Upper lobe of left lung (tissue), 6 donors: Measurements from ENCODE around the gene EMP1. TPM values are rescaled to one million over a fixed set of nuclear protein-coding genes. Genes with fewer than 3 reads are reported as not detected.

Experiments
- ATAC-seq, 2 donors: fragments of 200-7000 bp; cut with Tn5 transposase; one replicate each; pipeline ENCODE4 v1.9.1; 2022; ENCODE audit warnings: mild to moderate bottlenecking in 2 of 2, moderate library complexity in 2 of 2; ENCODE audit not compliant: low FRiP score in 2 of 2
- DNase-seq, 2 donors: peaks; one replicate each; pipeline ENCODE4 v3.0.0-alpha.2; 2019 to 2020
- H3K27ac ChIP-seq, 4 donors: fragments of 200-600 bp; sonication (generic); one replicate each; pipeline ENCODE4 v1.5.1; 2016 to 2019
- H3K27me3 ChIP-seq, 4 donors: fragments of 200-600 bp; sonication (generic); one replicate each; pipeline ENCODE4 v1.5.1; 2017 to 2019
- H3K36me3 ChIP-seq, 4 donors: fragments of 200-600 bp; sonication (generic); one replicate each; pipeline ENCODE4 v1.5.1; 2016 to 2019
- H3K4me1 ChIP-seq, 4 donors: fragments of 200-600 bp; sonication (generic); one replicate each; pipeline ENCODE4 v1.5.1; 2018 to 2019
- H3K4me3 ChIP-seq, 4 donors: fragments of 200-600 bp; sonication (generic); one replicate each; pipeline ENCODE4 v1.5.1; 2017 to 2019; ENCODE audit warnings: mild to moderate bottlenecking in 2 of 4, moderate library complexity in 1 of 4
- H3K9me3 ChIP-seq, 4 donors: fragments of 200-600 bp; sonication (generic); one replicate each; pipeline ENCODE4 v1.5.1; 2018 to 2019
- CTCF ChIP-seq, 6 experiments: fragments of 450-650 bp in 4 of 6; fragments of 200-600 bp in 2 of 6; sonication (generic) in 2 of 6; IDR thresholded peaks; one replicate each; pipeline ENCODE4 v1.5.1; 2016 to 2019; ENCODE audit warnings: antibody characterized with exemption in 6 of 6
- EP300 ChIP-seq, 4 donors: sonication (generic); formaldehyde crosslinking; IDR thresholded peaks; one replicate each; pipeline ENCODE4 v1.5.1; 2017; ENCODE audit warnings: antibody characterized with exemption in 4 of 4, control low read depth in 2 of 4
- POLR2A ChIP-seq, 4 donors: fragments of 450-650 bp; IDR thresholded peaks; one replicate each; pipeline ENCODE4 v1.5.1; 2016 to 2017; ENCODE audit warnings: antibody characterized with exemption in 4 of 4, mild to moderate bottlenecking in 2 of 4
- POLR2AphosphoS5 ChIP-seq, 2 donors: sonication (generic); formaldehyde crosslinking; IDR thresholded peaks; one replicate each; pipeline ENCODE4 v1.5.1; 2017; ENCODE audit warnings: antibody characterized with exemption in 2 of 2
- WGBS, 2 donors: methylation state at CpG; one replicate each; pipeline ENCODE4 v1.1.5; 2017 to 2018; 5-methylcytosine and 5-hydroxymethylcytosine counted together
- total RNA-seq, 6 donors: library from RNA; depleted of rRNA in 4 of 6; stranded (reverse); fragments of >200 nt in 4 of 6; gene quantifications; one replicate each; pipeline versions ENCODE4 v1.1.0 to v1.2.1, GENCODE V29; 2016 to 2021
- donor health status: DM: no; HTN: no; CAD: no; lungs with moderate emphysema.
- donor health status: DM: no; HTN: yes; CAD: no; lungs with severe emphysema.

Gene EMP1
- total RNA-seq, 6 donors from 2014 or later = 18.9 to 360 (median 165) TPM

GRCh38 chr12:13199592-13199991 is 3.1 kb downstream of the EMP1 start:
- 70 to 79% methylated on average over 2 of the region's 2 CpGs for WGBS, 2 donors
- peaks cover 0 to 21% (median 0%) of the 10 kb centered on the region in 4 donors for H3K36me3 ChIP-seq
- no peaks in the 10 kb centered on the region for H3K9me3 ChIP-seq
- peak overlapping the region in 3 of 4 donors; percentile 52 to 60 (median 57) for H3K4me3 ChIP-seq
- ATAC-seq = no peak
- no peak for TF ChIP-seq EP300 (IDR thresholded peaks at IDR 0.05)
- no peak for TF ChIP-seq POLR2AphosphoS5 (IDR thresholded peaks at IDR 0.05)
- no peak for TF ChIP-seq POLR2A (IDR thresholded peaks at IDR 0.05)
- no peak for TF ChIP-seq CTCF (IDR thresholded peaks at IDR 0.05)
- no peaks in the 10 kb centered on the region for H3K27me3 ChIP-seq
- peak overlapping the region; percentile 85 to 96 (median 92) for H3K27ac ChIP-seq
- no peak for DNase-seq
- H3K4me1 ChIP-seq = peaks cover 66 to 89% (median 72%) of the 10 kb centered on the region in 4 donors

- no peak for TF ChIP-seq CTCF (IDR thresholded peaks at IDR 0.05)
- Histone ChIP-seq H3K27me3 (no peaks in the 10 kb centered on the region), H3K36me3 (peaks cover 0 to 24% (median 0%) of the 10 kb centered on the region in 4 donors), H3K4me1 (peaks cover 62 to 89% (median 67%) of the 10 kb centered on the region in 4 donors), H3K9me3 (no peaks in the 10 kb centered on the region), H3K27ac (peak overlapping the region in 3 of 4 donors; percentile 2 to 40 (median 34)), H3K4me3 (peak overlapping the region in 1 of 4 donors; percentile 57)
- DNase-seq = no peak
- 60 to 66% methylated on average over 8 of the region's 8 CpGs for WGBS, 2 donors
- ATAC-seq = no peak
These were observed 4.3 kb downstream of the EMP1 start for GRCh38 chr12:13200841-13201240.

GRCh38 chr12:13203034-13203922 is 6.8 kb downstream of the EMP1 start:
- ATAC-seq (peak in 1 of 2 donors; percentile 46), DNase-seq (peak in 1 of 2 donors; percentile 72)
- Histone ChIP-seq H3K27ac (peak overlapping the region; percentile 3 to 43 (median 36)), H3K4me1 (peaks cover 74 to 92% (median 81%) of the 10 kb centered on the region in 4 donors), H3K36me3 (peaks cover 0 to 24% (median 0%) of the 10 kb centered on the region in 4 donors), H3K27me3 (no peaks in the 10 kb centered on the region), H3K9me3 (no peaks in the 10 kb centered on the region), H3K4me3 (peak overlapping the region in 1 of 4 donors; percentile 57)
- no peak for TF ChIP-seq POLR2A (IDR thresholded peaks at IDR 0.05)
- TF ChIP-seq EP300 (IDR thresholded peaks at IDR 0.05) = no peak
- peak in 1 of 2 donors; percentile 12 for TF ChIP-seq POLR2AphosphoS5 (IDR thresholded peaks at IDR 0.05)
- TF ChIP-seq CTCF (IDR thresholded peaks at IDR 0.05) = peak in 1 of 6 experiments; percentile 27
- 58 to 59% methylated on average over 13 to 16 of the region's 16 CpGs for WGBS, 2 donors

- Histone ChIP-seq H3K4me3 (no peak overlapping the region), H3K9me3 (no peaks in the 10 kb centered on the region), H3K27me3 (no peaks in the 10 kb centered on the region), H3K4me1 (peaks cover 77 to 92% (median 83%) of the 10 kb centered on the region in 4 donors), H3K36me3 (peaks cover 0 to 24% (median 0%) of the 10 kb centered on the region in 4 donors), H3K27ac (peak overlapping the region in 2 of 4 donors; percentile 22 to 36)
- WGBS, 2 donors = 60 to 76% methylated on average over 12 of the region's 12 CpGs
- DNase-seq = no peak
- no peak for ATAC-seq
- TF ChIP-seq POLR2AphosphoS5 (IDR thresholded peaks at IDR 0.05) = peak in 1 of 2 donors; percentile 21
- TF ChIP-seq POLR2A (IDR thresholded peaks at IDR 0.05) = no peak
- no peak for TF ChIP-seq EP300 (IDR thresholded peaks at IDR 0.05)
- no peak for TF ChIP-seq CTCF (IDR thresholded peaks at IDR 0.05)
These were observed 7.9 kb downstream of the EMP1 start for GRCh38 chr12:13204428-13204827.
